Hindlimb muscle (tissue), 1 donor: ENCODE data around the gene ITIH1. TPM values are rescaled to one million over a fixed set of nuclear protein-coding genes. Genes with fewer than 3 reads are reported as not detected.

Source experiments
- DNase-seq: peaks from one replicate; pipeline ENCODE4 v3.0.0-alpha.2; 2013
- polyA plus RNA-seq: library from polyadenylated mRNA; unstranded; fragments of 120-200 nt; gene quantifications from one replicate; pipeline ENCODE4 v1.2.1, GENCODE V29; 2013; ENCODE audit not compliant: insufficient read length

ITIH1 gene
- polyA plus RNA-seq, 1 donor, result 0.13 TPM

DNA sequence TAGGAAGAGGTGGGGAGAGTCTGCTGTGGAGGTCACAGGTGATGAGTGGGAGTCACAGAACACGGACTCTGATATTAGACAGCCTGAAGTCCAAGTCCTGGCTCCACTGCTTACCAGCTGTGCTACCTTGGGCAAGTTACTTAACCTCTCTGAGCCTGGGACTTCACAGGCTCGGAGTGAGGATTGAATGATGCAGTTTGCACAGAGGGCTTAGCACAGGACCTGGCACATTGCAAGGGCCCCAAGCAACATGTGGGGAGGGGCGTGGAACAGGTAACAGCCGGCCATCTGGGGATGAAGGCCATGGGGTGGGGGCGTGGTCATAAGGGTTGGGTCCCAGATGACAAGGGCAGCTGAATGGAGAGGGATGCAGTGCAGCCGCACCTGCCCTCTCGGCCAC, 12.9 kb downstream of the ITIH1 start:
- DNase-seq, result no peak

DNA sequence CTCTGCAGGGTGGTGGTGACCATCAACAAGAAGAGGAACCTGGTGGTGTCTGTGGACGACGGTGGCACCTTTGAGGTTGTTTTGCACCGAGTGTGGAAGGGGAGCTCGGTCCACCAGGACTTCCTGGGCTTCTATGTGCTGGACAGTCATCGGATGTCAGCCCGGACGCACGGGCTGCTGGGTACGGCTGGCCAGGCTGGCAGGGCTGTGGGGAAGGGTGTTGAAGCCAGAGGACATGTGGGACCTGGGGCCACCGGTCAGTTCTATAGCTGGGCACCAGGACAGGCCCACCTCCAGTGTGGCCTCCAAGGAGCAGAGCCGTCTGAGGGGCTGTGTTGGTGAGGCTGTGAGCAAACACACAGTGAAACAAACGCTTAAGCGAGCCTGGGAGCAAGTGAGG, 13.3 kb downstream of the ITIH1 start:
- no peak for DNase-seq

DNA sequence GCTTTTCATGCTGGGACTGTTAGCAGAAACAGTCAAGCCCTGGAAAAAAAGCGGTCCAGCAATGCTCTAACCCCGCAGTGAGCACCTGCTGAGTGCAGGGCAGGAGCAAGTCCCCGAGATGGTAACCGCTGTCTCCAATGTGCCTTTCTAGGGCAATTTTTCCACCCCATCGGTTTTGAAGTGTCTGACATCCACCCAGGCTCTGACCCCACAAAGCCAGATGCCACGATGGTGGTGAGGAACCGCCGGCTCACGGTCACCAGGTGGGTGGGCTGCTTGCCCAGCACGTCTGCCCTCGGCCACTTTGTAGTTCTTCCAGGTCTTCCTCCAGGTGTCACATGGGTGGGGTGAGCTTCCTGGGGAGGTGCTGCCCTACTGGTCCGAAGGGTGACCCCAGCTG, 14.0 kb downstream of the ITIH1 start:
- no peak for DNase-seq

DNA sequence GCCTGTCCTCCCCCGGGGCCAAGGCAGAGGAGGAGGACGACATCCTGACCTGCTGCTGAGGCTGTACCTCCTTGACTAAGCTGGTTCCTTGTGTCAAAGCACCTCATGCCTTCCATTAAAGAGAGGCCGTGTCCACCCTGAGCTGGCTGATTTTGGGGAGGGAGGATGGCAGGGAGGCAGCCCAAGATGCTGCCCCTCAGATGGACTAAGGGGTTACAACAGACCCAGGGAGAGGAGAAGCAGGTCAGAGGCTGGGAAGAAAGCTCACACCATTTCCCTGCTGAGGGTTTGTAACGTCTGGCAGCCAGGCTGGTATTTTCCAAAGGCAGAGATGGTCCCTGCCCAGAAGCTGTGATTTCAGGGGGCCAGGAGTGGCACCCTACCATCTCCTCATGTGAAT, 14.5 kb downstream of the ITIH1 start:
- DNase-seq, result no peak

DNA sequence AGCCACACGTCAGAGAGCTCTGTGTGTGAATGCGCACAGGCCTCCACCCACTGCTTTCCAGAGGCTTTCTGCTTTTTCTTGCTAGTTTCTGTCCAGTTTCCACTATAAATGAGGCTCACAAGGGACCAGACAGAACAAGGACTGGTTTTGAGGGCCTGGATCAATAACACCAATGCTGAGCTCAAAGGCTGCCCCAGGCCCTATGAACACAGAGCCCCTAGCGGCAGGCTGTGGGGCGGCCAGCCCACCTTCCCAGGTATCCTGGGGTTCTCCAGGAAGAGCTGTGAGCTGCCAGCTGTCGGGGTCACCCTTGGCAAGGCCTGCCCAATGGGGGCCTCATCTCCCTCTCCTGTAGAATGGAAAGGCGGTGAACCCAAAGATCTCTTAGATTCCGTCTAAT, 15.0 kb downstream of the ITIH1 start:
- DNase-seq, result no peak

DNA sequence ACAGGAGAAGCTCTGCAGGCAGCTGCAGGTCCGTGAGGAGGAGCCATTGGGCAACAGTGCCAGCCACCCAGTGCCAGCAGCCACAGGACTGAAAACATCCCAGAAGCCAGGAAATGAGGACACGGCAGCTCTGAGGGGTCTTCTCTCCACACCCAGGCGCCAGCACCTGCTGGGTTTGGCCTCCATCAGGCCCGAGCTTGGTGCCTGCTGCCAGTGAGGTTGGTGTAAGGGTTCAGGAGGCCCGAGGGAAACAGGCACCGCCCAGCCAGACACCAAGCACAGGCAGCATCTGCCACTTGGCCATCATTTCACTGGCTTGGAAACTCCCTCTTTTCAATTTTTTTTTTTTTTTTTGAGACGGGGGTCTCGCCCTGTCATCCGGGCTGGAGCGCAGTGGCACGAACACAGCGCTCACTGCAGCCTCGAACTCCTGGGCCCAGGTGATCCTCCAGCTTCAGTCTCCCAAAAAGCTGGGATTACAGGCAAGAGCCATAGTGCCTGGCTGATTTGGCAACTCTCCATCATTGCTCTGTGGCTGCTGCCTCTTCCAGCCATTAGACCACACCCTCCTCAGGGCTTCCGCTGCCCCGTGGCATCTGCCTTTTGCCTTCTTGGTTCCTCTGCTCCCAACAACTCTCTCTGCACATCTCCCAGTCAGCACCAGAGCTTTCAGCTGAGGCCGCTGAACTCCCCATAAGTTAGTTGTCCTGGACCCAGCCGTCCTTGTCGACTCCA, 15.7 kb downstream of the ITIH1 start:
- DNase-seq, result no peak

DNA sequence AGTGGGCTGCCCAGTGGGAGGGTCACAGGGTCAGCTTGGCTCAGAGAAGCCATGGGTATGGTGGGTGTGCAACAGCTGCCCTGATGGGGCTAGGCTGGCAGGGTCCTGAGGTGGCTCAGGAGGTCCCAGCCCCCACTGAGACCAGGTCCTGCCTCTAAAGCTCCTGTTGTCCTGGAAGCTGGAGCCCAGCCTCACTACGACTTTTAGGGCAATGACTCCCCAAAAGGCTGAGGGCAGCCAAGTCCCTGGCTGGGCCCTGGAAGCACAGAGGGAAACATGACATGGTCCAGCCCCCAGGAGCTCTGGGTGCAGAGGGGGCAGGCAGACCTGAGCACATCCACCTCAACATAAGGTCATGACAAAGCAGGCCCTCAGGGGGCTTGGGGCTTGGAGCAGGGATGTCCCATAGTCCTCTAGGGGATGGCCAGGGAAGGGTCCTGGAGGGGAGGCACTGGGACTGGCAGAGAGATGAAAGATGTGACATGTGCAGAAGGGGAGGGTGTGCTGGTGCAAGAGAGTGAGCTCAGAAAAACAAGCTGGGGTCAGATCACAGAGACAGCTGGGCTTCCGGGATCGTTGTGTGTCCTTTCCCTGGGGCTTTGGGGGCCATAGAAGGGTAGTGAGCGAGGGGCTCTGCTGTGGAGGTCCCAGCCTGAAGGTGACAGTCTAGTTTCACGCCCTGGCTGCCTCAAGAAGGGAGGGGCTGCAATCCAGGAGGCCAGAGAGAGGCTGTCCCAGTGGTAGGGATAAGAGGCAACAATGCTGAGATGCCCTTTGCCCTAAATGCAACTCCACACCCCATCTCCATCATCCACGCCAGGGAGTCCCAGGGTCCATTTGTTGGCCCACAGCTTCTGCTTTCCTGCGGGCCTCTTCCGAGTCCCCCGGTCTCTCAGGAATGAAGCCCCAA, 16.6 kb downstream of the ITIH1 start:
- DNase-seq, result no peak

DNA sequence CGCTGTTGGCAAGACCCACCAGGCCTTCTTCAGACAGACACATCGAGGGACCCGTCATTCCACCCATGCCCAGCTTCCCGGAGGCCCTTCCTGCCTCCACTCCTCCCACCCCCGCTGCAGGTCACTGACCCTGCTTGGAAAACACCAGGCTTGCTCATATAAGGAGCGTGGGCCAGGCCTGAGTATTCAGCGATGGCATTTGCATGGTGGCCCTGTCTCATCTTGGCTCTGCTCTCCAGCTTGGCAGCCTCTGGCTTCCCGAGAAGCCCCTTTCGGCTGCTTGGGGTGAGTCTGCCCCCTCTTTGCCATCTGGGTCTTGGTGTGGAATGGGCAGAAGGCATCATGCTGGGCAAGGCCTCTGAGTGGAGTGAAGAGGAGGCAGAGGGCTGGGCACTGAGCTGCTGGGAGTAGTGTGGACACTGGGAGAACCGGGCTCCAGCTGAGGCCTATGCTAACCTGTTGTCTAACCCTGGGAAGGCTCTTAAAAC, 17.3 kb downstream of the ITIH1 start, which contains the start of gene ITIH3:
TSS of gene ITIH3 (plus strand) at position 185 of the 488 bp plus-strand sequence. CDS start at position 193, 8 bp downstream.
- DNase-seq, result no peak

DNA sequence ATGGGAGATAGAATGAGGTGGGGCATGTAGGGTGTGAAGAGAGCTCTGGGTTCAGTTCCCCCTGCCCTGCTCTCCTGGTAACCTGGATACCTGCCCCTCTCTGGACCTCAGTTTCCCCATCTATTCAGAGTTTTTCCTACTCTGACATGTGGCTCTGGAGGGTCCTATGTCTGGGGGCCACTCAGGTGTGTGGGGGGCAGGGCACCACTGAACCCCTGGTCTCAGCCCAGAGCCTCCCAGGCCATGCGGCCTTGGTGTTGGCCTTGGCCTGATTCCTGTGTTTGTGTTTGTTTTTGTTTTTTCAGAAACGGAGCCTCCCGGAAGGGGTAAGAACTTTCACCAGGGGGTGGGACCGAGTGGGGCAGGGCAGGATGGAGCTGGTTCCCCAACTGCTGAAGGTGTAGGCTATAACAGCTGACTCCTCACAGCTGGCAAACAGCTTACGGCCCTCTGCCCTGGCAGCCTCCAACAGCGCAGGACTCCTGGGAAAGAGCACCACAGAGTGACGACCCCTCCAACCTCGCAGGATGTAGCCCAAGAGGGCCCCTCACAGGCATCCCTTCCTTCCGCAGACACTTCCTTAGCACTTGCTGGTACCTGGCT, 18.0 kb downstream of the ITIH1 start:
- no peak for DNase-seq

DNA sequence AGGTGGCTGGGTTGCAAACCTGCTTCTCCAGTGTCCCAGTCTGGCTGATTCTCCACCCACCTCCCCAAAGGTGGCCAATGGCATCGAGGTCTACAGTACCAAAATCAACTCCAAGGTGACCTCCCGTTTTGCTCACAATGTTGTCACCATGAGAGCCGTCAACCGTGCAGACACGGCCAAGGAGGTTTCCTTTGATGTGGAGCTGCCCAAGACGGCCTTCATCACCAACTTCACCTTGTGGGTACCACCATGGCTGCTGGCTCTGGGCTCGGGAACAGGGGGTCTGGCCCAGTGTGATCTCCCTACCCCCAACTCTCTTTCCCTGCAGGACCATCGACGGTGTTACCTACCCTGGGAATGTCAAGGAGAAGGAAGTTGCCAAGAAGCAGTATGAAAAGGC, 19.0 kb downstream of the ITIH1 start:
- no peak for DNase-seq

DNA sequence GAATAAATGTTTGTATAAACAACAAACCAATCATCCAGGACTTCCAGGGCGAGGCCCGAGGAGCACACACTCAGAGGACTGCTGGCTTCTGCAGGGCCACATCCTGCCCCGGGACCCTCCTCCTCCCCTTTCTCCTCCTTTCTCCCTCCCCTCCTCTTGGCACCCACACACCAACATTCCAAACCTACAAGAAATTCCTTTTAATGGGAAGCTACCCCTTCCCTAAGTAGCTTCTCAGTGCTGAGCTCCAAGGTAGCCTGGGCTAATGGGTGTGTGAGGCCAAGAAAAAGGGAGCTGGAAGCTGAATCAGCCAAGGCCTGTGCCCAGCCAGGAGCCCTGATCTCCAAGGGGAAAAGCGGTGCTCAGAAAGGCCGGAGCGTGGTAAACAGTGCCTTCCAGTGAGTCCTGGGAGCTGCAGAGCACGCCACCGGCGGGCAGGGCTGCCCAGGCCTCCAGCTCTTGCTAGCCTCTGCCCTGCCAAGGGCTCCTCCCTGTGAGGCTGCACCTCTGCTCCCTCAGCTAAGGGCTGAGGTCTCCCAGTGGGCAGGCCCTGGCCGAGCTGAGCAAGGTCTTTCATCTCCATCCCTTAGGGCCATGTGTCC, 21.1 kb downstream of the ITIH1 start:
- no peak for DNase-seq

DNA sequence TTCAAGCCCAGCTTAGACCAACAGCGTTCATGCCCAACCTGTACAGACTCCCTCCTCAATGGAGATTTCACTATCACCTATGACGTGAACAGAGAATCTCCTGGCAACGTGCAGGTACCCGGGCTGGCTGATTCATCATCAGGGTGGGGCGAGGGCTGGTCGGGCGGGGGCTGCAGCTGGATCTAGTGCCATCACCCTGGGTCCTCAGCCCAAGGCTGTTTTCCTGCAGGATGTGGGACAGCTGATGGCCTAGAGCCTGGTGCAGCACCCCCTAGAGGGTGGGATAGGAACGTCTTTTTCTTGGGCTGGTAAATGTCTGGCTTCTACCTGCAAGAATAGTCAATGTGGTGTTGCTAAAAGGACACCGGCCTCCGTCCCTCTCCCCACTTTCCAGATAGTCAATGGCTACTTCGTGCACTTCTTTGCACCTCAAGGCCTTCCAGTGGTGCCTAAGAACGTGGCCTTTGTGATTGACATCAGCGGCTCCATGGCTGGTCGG, 21.6 kb downstream of the ITIH1 start:
- no peak for DNase-seq

DNA sequence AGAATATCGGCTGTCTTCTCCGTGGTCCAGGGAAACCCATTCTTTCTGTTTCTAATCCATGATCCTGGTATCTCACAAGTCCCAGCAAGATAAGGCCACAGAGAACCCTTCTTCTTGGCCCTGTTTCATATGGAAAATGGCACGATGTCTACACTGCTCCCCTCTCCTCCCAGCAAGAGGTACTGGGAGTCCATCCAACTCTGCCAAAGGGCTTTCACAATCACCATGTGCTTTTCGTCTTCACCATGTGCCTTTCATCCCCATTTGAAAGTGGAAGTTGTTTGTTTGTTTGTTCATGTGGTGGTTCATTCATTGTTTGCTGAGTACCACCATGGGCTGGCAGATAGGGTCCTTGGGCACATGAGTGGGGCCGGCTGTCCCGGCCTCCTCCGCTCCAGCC, 22.7 kb downstream of the ITIH1 start:
- no peak for DNase-seq

DNA sequence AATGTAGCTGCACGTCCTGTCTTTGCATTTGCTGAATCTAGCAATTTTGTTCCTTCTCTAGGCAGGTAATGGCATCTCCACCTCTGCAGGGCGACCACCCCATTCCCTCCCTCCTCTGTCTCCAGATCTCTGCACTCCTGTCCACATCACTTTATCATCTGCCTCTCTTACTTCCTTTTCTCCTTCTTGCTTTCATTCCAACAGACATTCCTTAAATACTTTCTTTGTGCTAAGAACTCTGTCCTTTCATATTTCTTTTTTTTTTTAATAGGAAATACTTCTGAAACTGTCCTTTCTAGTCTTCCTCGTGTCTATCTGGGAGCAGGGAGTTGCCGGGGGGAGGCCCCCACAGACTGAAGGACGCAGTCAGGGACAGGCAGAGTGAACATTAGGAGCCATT, 24.4 kb downstream of the ITIH1 start:
- DNase-seq, result no peak

DNA sequence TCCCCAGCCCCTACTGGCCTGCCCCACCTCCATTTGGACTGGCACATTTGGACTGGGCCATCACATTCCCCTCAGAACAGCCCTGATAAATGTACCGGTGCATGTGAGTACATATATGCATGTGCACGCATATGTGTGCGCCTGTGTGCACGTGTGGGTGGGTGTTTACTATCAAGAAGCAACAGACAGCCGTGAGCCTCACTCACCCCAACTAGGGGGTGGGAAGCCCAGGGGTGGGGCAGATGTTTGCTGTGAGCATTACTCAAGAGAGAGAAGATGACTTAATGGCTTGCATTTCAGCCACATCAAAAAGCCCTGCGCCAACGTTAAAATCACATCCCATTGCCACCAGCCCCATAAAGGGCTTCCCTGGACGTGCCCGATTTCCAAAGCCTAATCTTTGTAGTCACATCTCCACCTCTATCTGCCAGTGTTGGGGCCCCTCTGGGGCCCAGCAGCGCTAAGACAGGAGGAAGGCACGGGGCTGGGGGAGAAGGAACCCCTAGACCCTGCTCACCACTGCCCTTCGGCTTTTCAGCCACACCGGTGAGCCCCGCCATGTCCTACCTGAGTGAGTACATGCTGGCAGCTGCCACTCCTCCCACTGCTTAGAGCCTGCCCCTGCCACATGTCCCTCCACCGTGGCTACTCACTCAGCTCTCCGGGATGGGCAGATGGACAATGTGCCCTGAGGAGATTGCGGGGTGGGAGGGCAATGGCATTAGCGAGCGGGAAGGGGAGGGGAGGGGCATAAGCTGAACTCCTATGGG, 28.1 kb downstream of the ITIH1 start:
- no peak for DNase-seq

DNA sequence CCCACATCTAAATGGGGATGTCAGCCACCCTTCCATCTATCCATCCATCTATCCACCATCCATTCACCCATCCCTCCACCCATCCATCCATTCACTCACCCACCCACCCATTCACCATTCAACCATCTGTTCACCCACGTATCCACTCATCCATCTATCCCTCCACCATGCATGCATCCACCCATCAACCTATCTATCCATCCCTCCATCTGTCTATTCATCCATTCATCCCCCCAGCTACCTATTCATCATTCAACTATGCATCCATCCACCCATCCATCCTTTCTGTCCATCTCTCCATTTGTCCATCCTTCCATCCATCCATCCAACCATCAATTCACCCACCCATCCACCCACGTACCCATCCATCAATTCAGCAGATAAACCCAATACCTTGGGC, 31.8 kb downstream of the ITIH1 start:
- DNase-seq, result no peak

DNA sequence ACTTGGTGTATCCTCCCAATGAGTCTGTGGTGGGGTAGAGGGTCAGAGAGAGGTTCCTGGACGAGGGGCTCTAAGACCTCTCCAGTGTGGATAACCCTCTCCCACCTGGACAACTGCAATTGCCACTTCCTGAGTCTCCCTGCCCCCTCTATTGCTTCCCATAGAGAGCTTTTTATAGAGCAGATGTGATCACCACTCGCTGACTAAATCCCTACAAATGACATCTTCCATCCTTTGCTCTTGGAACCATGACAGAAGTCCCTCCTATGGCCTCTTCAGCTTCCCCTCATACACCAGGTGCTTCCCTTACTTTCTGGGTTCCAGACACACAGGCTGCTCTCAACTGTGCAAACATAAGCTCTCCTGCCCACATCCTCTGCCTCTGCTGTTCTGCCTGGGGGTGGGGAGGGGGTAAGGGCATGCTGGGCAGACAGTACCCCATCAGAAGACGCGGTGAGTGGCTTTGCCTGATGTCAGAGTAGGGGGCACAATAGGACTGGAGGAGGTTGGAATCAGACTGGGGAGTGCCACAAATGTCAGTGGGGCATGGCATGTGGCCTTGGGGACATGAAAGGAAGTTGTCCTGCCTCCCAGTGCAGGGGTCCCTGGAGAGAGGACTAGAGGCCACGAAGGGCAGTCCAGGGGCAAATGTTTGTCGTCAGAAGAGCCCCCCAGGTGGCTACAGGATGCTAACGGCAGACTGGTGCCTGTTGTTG, 32.4 kb downstream of the ITIH1 start:
- no peak for DNase-seq

DNA sequence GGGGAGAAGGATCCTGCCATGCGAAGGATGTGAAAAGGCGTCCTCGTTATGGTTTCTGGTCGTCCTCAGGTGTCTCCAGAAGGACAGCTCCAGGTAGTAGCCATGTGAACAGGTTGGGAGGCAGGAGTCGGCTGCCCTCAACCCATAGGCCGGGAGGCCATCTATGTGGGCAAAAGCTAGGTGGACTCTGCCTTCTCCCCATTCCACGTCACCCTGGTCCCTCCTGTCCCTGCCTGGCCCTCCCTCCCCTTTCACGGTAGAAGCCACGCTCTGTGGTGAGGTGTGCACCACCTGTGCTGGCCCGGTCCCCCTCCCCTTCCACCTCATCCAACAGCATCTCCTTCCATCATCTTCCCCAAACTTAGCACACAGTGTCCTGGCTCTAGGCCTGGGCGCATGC, 33.5 kb downstream of the ITIH1 start:
- DNase-seq, result no peak

DNA sequence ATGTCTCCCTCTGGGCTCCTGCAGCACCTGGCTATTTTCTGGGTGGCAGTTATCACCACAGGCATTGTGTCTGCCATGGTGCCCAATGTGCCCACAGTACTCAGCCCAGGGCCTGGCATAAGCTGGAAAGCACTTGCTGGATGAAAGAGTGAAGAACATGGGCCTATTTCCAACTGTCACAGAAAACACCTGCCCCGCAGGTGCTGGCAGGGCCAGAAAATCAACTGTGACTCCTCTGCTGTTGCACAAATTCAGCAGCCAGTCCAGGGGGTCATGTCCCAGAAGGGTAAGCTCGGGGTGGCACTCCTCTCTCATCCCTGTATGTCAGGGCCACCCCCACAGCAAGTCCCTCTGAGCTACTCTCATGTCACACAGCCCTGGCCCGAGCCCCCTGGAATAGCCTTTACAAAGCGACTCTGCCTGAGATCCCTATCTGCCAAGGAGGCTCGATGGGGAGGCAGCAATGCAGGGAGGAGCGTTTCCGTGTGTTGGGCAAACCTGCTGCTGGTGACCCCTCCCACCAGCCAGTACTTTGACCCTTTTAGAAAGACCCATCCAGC, 34.1 kb downstream of the ITIH1 start:
- no peak for DNase-seq

DNA sequence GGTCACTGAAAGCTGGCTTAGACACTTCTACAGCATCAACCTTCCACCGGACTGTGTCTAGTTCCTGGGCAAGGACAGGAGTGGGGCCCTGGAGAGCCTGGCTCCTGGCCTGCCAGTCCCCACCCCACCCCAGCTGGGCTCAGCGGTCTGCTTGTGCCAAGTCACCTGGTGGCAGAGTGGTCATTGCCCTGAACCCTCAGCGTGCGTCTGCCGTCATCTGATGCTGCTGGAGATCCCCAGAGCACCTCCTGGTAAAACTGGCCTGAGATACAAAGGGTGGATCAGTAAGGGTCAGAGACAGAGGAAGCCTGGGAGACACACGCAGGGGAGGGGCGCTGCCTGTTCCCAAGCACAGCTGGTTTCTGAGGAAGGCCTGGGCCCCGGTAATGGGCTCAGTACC, 36.4 kb downstream of the ITIH1 start:
- DNase-seq, result no peak

DNA sequence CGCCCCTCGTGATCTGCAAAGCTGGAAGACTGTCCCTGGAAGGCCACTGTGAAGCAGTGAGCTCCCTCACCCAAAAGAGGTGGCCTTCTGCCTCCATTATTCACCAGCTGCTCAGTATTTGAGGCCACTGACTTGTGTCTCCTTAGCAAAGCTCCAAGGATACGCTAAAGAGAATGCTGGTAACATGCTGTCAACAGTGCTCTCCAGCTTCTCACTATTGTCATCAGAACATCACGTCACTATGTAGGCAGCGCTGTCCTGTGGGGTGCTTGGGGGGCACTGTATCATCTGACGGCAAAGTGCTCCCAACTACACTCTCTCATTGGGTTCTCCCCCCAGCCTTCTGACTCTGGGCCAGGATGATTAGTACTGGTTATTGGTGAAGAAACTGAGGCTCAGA, 38.8 kb downstream of the ITIH1 start:
- no peak for DNase-seq
